HG03342 (cell line): Measurements from ENCODE around the gene CDC14A.

Experiments
- ATAC-seq: cut with Tn5 transposase; IDR thresholded peaks from one replicate; pipeline ENCODE4 v1.9.1; 2021; ENCODE audit warnings: mild to moderate bottlenecking, moderate library complexity; ENCODE audit not compliant: unreplicated experiment

CDC14A gene

DNA sequence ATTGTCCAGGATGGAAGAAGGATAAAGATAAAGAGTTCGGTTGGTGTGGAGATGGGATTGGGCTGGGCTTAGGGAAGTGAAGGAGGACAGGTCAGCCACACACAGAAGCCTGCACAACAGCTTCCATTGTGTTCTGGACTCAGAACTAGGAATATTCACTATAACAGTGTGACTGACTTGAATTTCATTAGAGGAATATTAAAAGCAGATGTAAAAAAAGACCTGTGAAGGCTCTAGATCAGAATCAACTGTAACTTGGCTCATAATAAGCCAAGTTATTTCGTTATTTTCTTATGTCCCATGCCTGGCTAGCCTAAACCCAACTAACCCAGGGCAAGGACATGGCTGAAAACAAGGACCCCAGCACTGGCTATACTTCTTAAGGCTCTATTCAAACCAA lies 129.0 kb downstream of the CDC14A start:
- no peak for ATAC-seq

DNA sequence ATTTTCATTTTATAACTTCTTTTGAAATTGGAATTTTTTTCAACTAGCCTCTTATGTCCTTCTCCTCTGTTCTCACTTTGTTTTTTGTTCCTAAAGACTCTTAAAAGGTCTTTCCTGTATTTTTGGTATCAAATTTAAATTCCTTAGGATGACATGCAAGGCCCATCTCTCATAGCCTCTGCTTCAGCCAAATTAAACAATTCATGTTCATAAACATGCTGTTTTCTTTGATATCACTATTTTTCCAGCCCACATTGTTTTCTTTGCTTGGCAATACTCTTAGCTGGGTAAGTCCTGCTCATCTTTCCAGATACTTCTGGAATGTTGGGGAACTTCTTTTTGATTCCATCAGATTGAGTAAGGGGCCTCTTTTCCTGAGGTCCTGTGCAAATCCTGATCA lies 129.9 kb downstream of the CDC14A start:
- ATAC-seq = no peak

DNA sequence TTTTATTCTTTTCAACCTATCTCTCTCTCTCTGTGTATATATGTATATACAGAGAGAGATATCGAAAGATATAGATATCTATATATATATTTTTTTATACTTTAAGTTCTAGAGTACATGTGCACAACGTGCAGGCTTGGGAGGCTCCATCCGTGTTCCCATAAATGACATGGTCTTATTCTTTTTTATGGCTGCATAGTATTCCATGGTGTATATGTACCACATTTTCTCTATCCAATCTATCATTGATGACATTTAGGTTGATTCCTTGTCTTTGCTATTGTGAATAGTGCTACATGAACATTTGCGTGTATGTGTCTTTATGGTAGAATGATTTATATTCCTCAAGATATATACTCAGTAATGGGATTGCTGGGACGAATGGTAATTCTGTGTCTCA lies 130.4 kb downstream of the CDC14A start:
- ATAC-seq = no peak

DNA sequence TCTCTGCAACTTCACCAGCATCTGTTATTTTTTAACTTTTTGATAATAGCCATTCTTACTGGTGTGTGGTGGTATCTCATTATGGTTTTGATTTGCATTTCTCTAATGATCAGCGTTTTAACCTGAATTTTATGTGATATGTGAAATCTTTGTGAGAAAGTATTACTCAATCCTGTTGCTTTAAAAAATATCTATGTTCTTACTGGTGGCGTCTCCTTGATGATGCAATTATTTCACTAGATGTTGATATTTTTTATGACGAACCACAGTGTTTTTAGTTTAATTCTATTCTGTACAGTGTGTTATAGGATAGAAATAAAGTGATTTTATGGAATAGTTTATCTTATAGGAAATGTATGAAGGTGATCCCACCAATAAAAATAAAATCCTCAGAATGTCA lies 130.9 kb downstream of the CDC14A start:
- no peak for ATAC-seq

DNA sequence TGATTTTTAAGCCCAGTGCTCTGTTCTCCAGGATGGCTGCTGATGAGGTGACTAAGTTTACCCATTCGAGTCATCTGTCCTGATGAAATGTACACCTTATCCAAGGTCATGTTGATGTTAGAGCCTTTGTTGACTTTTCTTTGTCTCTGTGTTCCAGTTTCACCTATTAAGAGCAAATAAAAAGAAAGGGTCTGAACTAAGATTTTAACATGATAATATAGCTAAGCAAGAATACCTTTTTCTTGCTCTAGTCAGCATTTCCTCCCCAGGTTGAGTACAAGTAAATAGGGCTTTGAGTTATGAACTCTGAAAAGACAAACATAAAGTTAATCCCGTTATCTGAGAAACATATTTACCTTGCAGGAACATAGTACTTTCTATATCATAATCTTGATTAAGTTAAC lies 133.6 kb downstream of the CDC14A start:
- ATAC-seq = no peak

DNA sequence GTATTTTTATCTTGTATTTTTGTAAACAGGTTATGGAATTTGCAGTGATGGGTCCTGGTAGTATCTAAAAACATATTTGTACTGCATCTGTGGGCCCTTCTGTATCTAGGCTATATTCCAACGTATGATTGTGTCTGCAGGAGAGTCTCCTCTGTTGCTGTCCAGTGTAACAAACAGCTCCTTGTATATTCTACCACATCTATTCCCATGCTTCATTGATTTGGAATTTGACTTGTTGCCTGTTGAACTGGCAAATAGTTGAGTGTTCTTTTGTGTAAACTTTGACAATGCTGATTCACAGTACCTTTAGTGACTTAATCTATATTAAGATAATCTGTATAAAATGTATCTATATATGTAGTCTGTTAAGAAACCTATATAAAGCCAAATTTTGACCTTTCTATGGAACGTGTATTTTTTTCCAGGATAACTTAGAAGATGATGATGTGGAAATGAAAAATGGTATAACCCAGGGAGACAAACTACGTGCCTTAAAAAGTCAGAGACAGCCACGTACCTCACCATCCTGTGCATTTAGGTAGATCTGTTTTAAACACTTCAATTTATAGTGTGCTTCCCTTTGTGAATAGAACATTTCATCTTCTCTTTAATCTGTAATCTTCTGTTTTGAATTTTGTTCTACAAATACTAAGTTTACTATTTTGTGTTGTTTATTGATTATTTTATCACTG lies 142.2 kb downstream of the CDC14A start:
- no peak for ATAC-seq

DNA sequence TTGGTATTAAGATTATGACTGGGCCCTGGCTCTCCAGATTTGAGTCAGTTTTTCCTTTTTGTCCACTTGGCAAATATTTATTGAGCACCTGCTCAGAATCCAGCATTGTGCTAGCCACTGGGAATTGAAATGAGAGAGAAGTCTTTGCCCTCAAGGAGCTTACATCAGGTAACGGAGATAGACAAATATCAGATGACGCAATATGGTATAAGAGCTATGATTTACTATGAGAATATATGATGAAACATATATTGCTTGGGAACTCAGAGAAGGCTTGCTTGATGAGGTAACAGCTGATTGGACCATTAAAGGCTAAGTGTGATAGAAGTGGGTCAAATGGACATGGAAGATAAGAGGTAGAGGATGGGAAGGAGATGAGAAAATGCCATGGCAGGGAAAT lies 144.6 kb downstream of the CDC14A start:
- no peak for ATAC-seq

DNA sequence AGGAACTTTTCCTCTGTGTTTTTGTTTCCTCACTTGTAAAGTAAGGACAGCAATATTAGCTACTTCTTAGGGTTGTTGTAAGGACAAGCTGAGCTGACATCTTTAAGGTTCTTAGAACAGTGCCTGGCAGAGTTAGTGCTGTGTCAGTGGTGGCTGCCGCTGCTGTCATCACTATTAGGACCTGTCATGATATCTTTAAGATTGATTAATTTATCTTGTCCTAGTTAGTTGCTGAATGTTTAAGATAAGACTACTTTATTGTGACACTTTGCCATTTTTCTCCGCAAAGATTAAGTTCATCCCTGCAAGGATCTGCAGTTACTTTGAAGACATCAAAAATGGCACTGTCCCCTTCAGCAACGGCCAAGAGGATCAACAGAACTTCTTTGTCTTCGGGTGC lies 145.5 kb downstream of the CDC14A start:
- no peak for ATAC-seq

DNA sequence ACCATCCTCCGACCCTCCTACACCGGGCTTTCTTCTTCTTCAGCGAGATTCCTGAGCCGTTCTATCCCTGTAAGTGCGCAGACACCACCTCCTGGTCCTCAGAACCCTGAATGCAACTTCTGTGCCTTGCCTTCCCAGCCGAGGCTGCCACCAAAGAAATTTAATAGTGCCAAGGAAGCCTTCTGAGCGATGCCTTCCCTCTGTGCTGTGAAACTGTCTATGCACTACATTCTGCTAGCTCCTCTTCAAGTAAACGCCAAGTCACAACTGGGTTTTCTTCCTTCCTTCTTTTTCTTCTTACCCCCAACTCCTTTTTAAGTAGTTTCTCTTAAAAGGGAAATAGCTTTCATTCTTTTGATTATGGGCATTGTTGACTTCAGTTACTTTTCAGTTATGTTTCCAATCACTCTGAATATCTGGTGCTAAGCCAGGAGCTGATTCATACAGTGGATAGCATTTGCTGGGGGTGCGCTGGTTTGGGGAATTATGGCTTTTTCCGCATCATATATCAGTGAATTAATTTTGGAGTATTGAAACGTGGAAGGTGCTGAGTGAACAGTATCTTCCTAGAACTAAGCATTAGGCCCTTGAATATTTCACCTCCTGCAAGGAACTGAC lies 147.0 kb downstream of the CDC14A start:
- no peak for ATAC-seq

DNA sequence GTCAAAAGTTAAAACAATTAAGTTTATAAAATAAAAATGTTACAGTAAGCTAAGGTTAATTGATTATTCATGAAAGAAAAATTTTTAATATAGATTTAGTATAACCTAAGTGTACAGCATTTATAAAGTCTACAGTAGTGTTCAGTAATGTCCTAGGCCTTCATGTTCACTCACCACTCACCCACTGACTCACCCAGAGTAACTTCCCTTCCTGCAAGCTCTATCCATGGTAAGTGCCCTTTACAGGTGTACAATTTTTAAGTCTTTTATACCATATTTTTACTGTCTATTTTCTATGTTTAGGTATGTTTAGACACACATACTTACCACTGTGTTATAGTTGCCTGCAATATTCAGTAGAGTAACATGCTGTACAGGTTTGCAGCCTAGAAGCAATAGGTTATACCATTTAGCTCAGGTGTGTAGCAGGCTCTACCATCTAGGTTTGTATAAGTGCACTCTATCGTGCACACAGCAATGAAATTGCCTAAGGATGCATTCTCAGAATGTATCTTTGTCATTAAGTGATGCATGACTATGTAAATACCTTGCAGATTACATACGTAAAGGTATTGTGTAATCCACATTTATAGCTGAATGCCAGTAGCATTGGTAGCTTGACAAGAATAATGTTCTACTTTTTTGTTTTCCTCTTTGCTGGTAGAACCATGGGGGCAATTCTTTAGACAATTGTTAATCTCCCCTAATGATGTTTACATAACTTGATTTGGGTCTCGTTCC lies 149.9 kb downstream of the CDC14A start:
- ATAC-seq = no peak

DNA sequence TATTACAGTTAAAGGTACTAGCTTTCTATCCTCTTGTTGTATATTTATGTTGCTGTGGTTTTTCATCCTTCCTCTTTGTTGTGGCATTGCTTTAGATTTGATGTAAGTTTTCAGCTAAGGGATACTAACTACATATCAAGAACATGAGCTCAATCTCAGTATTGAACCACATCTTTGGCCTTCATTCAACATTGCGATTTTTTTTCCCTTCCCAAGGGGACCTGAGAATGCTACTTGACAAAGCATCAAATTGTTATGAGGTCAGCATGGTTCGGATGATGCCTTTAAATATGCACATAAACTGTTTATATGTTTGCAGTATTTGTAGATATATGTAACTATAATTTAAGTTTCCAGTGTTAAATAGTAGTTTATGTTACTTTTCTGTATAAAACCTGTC lies 153.9 kb downstream of the CDC14A start:
- ATAC-seq = no peak

DNA sequence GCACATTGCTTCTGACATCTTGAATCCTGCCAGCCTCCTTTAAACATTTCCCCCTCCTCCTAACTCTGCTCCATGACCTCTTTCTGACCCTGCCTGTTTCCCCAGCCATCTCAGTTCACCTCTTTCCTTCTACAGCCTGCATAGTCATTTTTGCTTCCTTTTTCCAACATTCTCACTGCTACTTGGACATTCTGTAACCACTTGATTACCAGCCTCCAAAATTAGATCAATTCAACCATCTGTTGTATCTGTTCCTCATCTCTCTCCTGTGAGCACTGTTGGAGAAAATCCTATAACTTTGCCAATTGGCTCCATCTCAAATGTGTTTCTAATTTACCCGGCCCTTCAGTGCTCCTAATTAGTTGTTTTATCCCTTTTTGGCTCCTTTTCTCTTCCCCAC lies 158.1 kb downstream of the CDC14A start:
- no peak for ATAC-seq

DNA sequence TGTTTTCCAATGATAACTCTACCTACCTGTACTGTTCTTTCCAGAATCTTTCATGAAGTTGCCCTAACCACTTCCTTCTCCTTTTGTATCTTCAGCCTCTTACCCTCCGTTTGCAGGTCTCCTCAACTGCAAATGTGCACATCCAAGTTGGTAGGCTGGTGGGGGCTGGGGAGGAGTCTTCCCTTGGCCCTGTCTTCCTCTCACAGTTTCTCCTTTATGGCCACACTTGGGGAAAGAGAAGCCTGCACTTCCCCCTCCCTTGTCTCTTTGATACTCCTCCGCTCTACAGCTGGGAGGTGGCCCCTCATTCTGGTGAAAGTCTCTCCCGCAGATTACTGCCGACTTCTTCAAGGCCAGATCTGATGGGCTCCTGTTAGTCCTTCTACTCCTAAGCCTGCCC lies 158.8 kb downstream of the CDC14A start:
- ATAC-seq = no peak

DNA sequence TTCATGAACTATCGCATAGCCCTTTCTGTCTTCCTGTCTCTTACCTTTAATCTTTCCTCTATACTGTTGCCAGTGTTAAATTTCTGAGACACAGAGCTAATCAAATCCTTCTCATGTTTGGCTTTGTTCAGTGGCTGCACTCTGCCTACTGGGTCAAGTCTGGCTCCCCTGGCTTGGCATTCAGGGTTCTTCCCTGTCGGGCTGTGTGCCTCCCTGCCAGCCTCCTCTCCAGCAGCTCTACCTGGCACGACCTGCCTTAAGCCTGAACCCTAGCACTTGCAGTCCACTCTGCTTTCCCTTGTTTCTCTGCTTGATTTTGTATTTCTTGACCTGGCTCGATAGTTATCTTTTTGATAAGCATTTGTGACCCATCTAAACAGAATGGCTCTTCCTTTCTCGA lies 159.5 kb downstream of the CDC14A start:
- ATAC-seq = no peak

DNA sequence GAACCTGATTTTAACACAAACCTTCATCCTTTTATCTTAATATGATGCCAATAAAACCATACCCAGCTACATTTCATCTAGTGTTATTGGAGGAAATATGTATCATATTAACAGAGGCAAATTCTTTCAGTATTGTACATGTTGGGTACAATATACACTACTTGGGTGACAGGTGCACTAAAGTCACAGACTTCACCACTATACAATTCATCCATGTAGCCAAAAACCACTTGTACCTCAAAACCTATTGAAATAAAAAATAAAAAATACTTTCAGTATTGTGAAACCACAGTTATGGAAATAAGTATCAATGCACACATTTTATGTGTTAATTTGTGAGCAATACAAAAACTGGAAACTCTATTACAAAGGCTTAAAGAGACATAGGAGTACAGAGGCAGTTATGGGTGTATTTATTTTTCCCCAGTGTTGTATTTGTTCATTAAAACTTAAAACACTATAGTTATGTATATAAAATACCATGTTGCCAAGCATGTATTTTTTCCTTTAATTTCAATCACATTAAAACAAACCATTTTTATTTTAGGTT lies 160.6 kb downstream of the CDC14A start:
- ATAC-seq = no peak

DNA sequence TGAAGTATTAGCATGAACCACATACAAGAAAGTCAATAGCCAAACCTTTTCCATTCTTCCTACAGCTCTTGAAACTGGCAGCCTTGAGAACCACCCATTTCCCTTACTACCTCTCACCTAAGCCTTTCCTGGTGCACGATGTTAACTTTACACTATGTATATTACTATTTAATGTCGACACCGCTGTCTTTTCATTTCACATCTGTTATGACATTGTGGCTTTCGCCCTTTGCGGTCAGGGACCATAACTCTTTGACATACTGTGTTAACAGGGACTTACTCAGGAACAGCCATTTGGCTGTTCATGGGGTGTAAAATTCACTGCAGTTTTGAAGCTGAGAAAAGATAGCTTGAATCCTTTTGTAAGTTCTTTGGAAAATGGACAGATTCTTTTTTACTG lies 164.6 kb downstream of the CDC14A start:
- no peak for ATAC-seq

DNA sequence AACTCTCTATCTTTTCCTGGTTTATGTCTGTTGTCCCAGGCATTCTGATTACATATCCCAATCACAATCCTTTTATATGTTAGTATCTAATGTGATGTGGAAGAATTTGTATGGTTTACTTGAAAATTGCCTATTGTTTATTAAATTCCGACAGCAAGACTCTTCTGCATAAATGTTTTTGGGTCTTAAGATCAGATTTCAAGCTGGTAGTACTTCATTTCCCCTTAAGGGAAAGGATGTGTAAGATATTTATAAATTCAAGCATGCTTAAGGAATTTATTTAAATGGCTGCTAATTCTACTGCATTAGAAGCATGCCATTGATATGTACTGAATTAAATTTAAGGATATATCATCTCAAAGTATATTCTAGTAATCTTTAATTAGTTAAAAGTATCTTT lies 165.2 kb downstream of the CDC14A start:
- ATAC-seq = no peak

DNA sequence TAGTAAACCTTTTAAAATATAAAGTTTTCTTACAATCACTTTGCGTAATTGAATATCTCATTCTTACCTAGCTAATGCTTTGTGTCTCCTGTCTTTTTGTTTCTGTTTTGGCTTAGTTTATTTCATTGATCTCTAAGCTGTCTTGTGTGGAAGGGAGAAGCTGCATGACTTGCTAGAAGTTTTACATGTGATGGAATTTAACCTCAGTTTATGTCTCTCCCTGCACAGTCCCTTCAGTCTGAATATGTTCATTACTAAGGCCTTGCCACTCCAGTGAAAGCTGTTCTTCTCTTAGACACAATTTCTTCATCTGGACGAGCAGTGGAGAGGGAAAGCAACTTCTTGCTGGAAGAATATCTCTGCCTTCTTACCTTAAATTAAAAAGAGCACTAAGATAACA lies 165.7 kb downstream of the CDC14A start:
- no peak for ATAC-seq

DNA sequence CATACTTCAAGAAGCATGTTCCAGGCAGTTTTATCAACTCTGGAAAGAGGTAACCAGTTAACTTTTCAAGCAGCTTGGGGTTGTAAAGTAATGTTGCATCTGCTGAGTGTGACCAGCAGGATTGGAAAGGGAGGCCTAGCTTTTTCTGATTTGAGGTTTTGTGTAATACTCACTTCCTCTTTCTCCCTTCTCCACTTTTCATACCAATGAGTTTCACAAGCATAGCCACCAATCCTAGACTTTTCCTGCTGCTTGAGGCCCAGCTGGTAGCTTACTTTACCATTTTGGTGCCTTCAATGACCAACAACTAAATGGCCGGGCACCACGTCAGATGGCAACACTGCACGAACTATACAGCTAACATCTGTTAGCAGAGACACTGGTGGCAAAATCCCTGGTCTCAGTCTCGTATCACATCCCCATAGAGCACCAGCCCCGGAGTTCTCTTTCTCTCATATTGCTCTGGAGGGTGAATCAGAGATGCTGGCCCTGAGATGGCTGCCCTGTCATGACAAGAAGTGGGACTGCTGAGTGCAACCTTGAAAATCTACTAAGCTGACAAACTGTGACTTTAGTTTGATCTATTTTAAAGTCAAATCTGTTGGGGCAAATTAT lies 170.8 kb downstream of the CDC14A start:
- ATAC-seq = peak; percentile 94

DNA sequence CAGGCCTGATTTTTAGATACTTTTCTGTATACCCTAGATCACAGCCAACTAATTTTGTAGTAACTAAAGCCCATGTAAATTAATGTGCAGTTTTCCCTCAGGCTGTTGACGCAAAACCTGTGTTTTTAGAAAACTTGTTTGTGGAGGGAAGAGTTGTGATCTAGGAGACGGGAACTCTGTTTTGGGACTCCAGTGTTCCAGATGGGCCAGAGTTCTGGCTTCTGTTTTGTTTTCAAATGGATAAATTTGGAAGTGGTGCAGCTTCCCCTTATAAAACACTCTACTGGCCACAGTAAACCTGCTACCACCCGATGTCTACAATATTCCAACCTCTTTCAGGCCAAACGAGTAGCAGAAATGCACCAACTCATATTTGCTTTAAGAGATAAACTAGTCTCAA lies 172.0 kb downstream of the CDC14A start:
- no peak for ATAC-seq

DNA sequence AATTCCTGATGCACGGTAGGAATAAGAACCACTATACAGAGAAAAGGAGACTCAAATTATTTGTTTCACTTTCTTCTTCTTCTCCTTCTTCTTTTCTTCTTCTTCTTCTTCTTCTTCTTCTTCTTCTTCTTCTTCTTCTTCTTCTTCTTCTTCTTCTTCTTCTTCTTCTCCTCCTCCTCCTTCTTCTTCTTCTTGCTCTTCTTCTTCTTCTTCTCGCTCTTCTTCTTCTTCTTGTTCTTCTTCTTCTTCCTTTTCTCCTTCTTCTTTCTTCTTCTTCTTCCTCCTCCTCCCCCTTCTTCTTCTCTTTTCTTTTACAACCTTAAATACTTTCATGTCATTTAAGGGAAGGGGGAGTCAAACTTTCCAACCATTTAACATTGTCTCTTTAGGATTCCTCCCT lies 174.6 kb downstream of the CDC14A start:
- no peak for ATAC-seq

DNA sequence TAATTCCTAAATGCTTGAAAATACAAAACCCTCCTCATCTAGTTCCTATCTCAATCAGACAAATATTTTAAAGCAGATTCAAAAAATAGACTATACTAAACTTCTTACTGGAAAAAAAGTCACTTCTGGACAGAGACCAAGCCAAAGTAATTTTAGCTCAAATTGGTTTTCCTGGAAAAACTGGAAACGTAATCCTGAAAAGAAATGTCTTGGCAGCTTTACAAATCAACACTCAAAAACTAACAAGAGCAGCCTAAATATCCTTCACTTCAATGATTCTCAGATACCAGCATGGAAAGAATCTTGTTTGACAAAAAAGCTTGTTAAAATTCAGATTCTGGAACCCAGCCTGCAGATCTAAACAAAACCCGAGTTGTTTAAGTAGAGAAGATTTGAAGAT lies 176.6 kb downstream of the CDC14A start:
- ATAC-seq = no peak
